ENCODE results near the gene ZNF439.
"Not testable (repeated sequence)": the region's sequence is repeated elsewhere in the genome, so short reads cannot be mapped to it uniquely, and the experiment has no call there.

- not testable (repeated sequence) for TF ChIP-seq CTCF (IDR thresholded peaks at IDR 0.05; ENCODE audit: low read depth, low read length, poor library complexity, severe bottlenecking); EZH2phosphoT487 (IDR thresholded peaks at IDR 0.05; ENCODE audit: borderline replicate concordance, low read length)
Observed at GRCh38 chr19:11835626-11836066, 12.9 kb upstream of the ZNF439 start.
